Stimulated activated CD4-positive, alpha-beta T cell treated with anti-CD3 and anti-CD28 coated beads, Interleukin-2, amount 100 ng/mL, for 4 hours (primary cell): ENCODE data around the gene SPG21.

Experiments
- DNase-seq: peaks from one replicate; pipeline ENCODE4 v3.0.0-alpha.2; 2020; ENCODE audit warnings: low read depth

SPG21 gene

DNA sequence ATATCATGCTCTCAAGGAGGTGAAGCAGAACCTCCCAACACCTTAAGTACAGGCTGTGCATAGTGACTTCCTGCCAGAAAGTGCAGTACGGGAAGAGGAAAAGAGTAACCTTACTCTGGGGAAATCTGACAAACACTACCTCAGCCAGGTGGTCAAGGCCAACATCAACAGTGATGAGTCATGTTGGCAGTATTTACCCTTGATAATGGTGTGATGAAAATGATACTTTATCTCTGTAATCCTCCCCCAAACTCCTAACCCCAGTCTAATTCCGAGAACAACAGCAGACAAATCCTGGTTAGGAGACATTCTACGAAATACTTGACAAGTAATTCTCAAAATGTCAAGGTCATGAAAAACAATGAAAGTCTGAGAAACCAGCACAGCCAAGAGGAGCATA, 51.5 kb downstream of the SPG21 start:
- DNase-seq = no peak

- DNase-seq = no peak
Measured at GRCh38 chr15:64934023-64934422, 55.7 kb downstream of the SPG21 start.

- DNase-seq = no peak
Measured at GRCh38 chr15:64931381-64931780, 58.3 kb downstream of the SPG21 start.

GRCh38 chr15:64930778-64931371, 58.8 kb downstream of the SPG21 start:
- no peak for DNase-seq

GRCh38 chr15:64930019-64930652, 59.6 kb downstream of the SPG21 start:
- DNase-seq = no peak

DNA sequence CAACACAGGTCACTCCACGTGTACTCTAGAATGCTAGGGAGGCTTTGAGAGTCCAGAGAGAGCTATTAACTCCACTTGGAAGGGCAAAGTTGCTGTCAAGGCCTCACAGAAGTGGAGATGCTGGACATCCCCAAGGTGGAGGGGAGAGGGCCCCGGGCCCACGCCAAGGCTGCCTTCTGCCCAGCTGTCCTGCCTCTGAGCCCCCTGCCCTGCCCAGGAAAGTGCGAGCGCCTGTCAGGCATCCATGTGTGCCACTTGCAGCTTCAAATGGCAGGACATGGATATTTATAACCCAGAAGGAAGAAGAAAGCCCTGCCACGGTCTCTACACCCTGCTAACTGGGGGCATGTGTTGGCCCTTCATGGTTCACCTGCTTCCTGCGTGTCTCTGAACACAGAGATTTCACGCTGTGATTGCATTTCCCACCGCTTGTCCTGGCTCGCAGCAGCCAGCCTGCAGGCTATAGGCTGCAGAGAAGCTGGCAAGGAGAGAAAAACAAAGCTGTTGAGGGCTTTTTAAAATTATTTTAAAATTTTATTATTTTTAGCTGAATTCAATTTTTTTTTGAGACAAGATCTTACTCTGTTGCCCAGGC, 61.0 kb downstream of the SPG21 start:
- DNase-seq = no peak

DNA sequence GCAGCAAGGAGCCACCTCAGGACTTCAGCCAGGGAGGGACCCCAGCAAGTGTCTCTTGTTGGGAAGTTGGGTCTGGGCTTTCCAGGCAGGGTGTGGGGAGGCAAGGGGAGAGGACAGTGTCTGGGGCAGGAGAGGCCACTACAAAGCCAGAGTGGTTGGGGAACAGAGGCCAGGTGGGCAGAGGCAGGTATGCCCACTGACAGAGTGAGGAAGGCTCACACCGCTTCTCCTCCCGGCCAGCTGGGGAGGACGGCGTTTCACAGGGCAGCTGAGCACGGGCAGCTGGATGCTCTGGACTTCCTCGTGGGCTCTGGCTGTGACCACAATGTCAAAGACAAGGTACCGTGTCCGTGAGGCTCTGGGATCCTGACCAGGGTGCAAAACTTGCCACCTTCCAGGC, 63.1 kb downstream of the SPG21 start:
- DNase-seq = no peak

- no peak for DNase-seq
Measured at GRCh38 chr15:64925335-64926330, 64.1 kb downstream of the SPG21 start.

GRCh38 chr15:64923546-64923945, 66.2 kb downstream of the SPG21 start:
- DNase-seq = no peak

DNA sequence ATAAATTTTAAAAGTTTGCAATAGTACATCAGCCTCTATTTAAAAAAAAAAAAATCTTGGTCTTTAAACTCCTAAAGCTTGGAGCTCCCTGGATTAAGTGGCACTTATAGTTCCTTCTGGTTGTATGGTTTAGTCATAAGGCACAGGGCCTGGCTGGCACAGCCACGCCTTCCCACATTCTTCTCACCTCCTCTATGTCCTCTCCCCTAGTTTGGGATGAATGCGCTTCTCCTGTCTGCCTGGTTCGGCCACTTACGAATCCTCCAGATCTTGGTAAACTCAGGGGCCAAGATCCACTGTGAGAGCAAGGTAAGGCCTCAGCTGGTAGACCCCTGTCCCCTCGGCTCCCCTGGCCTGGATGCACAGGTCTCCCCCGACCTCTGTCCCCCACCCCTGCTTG, 68.0 kb downstream of the SPG21 start:
- DNase-seq = no peak

- no peak for DNase-seq
Measured at GRCh38 chr15:64919721-64920120, 70.0 kb downstream of the SPG21 start.

DNA sequence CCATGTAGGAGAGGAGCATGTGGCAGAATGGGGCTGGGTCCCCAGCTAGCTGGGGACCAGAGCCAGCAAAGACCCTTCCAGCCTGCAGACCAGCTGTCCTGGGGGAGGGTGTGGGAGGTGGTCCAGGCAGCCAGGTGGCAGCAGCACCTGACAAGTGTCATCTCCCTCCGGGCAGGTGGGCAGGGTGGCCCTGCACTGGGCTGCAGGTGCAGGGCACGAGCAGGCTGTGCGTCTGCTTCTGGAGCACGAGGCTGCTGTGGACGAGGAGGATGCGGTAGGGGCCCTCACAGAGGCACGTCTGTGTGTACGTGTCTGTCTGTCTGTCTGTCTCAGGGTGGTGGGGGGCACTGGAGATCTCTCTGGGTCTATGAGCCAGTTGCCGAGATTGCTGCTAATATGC, 72.5 kb downstream of the SPG21 start:
- no peak for DNase-seq

GRCh38 chr15:64916365-64916764, 73.3 kb downstream of the SPG21 start:
- no peak for DNase-seq

DNA sequence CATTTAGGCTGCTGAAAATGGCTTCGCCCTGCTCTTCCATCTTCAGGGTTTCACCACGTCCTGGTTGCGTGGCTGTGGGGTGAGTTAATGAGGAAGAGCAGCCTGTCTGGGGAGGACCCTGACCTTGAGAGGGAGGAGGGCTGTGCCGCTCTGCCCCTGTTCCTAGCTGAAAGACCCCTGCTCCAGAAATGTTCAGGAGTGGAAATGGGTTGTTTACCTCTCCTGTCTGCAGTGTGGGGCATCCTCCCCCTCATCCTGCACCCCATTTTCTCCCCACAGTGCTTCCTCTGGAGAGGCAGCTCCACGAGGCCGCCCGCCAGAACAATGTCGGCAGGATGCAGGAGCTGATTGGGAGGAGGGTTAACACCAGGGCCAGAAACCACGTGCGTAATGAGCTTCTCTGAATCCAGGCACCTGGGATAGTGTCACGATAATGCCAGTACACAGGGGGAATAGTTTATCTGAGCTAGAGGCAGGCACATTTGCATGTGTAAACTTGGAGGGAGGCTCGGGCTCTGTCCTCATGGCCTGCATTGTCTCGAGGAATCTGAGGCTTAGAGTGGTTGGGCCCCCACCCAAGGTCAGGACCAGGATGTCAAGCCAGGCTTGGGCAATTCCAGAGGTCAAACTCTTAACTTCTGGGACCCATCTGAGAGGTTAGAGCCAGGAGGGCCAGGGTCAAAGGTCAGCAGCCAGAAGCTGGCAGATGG, 74.0 kb downstream of the SPG21 start:
- DNase-seq = no peak
